ENCODE results near the gene CBLC.
A peak's percentile ranks its signal among the peaks of the same experiment; 100 is the strongest.

The CBLC gene

DNA sequence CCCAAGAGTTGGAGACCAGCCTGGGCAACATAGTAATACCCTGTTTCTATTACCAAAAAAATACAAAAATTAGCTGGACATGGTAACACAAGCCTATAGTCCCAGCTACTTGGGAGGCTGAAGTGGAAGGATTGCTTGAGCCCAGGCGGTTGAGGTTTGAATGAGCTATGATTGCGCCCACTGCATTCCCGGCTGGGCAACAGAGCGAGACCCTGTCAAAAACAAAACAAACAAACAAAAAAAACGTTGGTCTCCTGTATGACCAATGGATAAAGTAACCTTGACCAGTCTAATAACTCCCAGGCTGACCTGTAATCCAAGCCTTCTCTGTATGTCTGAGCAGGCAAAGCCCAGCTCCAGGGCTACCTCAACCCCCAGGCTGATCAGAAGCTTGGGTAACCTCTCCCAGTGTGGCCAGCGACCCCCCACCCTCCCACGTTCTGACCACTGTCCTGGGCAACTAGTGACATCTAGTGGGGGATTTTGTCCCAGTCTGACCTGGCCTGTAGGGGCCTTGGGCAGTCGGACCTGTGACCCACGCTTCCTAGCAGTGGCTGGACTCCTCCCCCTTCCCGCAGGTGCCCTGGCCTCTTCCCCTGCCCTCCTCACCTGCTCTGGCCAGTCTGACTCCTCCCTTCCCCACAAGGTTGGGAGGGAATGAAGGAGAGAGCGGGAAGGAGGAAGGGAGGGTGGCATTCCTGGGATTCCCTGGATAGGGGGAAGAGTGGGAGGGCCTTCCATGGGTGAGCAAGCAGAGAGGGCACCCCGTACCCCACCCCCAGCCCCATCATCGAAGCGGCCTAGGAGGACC lies 30.2 kb downstream of the CBLC start:
- DNase-seq (ENCODE audit: low spot score), result peak; percentile 83
- TF ChIP-seq, protein P1, sequence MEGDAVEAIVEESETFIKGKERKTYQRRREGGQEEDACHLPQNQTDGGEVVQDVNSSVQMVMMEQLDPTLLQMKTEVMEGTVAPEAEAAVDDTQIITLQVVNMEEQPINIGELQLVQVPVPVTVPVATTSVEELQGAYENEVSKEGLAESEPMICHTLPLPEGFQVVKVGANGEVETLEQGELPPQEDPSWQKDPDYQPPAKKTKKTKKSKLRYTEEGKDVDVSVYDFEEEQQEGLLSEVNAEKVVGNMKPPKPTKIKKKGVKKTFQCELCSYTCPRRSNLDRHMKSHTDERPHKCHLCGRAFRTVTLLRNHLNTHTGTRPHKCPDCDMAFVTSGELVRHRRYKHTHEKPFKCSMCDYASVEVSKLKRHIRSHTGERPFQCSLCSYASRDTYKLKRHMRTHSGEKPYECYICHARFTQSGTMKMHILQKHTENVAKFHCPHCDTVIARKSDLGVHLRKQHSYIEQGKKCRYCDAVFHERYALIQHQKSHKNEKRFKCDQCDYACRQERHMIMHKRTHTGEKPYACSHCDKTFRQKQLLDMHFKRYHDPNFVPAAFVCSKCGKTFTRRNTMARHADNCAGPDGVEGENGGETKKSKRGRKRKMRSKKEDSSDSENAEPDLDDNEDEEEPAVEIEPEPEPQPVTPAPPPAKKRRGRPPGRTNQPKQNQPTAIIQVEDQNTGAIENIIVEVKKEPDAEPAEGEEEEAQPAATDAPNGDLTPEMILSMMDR (conservative IDR thresholded peaks at IDR 0.05; ENCODE audit: low read depth), result peak; percentile 51
- POLR2A ChIA-PET (ENCODE audit: low non-redundant PET), result no interaction called here

DNA sequence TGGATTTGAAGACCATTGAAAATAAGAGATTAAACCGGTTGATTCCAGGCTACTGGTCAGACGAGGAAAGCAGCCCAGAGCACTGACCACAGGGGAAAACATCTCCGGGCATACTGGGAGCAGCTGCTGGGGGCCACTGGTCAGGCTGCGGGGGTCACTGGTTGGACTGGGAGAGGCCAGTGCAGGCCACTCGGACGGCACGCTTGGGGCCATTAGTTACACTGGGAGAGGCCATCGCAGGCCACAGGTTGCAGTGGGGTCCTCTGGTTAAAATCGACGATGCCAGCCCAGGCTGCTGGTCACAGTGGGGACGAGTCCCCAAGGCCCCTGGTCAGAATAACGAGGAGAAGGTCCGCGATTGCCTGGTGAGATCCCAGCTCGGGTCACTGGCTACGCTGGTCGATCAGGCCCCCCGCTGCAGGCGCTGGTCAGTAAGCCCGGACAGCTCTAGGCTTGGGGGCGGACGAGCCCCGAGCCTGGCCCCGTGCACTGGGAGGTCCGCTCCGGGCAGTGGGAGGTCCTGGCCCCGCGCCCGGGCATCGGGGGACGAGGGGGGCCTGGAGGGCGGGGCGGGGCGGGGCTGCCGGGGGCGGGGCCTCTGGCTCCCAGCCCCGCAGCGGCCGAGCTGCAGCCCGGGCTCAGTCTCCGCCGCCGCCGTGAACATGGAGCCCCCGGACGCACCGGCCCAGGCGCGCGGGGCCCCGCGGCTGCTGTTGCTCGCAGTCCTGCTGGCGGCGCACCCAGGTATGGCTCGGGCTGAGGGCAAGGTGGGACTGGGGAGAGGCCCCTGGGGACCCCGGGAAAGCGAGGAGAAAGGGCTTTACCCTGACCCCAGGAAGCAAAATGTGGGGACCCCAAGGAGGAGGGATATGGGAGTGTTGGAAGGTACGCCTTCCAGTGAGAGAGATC lies 31.0 kb downstream of the CBLC start, which contains the start of gene BCAM:
Gene BCAM, plus strand, starts transcription at position 641 of the 909 bp plus-strand sequence. Its CDS starts 22 bp downstream, at position 663.
- TF ChIP-seq, protein P1 (conservative IDR thresholded peaks at IDR 0.05; ENCODE audit: low read depth), result no peak
- DNase-seq (ENCODE audit: low spot score), result peak; percentile 79
- POLR2A ChIA-PET (ENCODE audit: low non-redundant PET), result interaction anchor here (0.7 kb wide), 1 partner anchor 37 kb away, joined by 3 read pairs; the partner anchor contains the start of gene NECTIN2
- H3K27ac ChIP-seq, result peak within 1 kb of the TSS; percentile 95
- CTCF ChIA-PET, result interaction anchor here (1.0 to 2.3 kb wide), 2 partner anchors 12 to 36 kb away, joined by 4 to 7 read pairs; no protein-coding TSS in a partner anchor

More for the DNA sequence above, 30.2 kb downstream of the CBLC start:
- CTCF ChIA-PET, result interaction anchor here (0.6 to 2.3 kb wide), 4 partner anchors 30 to 274 kb away, joined by 3 to 7 read pairs (median 4); partner anchors contain the start of gene CBLC
- peak overlapping the region; percentile 95 for H3K27ac ChIP-seq

DNA sequence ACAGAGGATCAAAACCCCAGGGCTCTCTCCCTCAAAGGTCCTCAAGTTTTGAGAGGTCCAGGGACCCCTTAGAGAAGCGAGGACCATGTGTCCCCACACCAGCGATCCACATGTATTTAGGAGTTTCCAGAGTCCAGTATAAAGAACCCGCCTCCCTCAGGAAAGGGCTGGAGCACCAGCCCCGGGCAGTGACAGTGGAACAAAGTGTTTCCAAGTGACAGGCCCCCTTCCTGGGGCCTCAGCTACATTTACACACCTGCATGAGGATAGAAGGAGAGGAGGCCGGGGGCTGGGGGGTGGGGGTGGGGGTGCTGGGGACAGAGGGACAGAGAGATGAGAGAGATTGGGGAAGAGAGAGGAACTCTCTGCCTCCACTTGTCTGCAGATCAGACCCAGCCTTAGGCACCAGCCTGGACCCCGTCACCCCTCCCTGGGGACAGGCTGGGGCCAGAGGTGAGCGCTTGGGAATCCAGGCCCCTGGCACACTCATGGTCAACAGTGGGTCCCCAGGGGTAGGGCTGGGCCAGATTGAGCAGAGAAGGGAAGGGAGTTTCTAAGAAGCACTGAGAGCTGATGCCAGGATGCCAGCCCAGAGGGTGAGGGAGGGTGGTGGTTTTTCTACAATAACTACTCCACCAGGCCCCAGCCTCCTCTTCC lies 32.0 kb downstream of the CBLC start:
- ChIA-PET POLR2A (ENCODE audit: low non-redundant PET) (interaction anchor here (0.7 kb wide), 1 partner anchor 36 kb away, joined by 3 read pairs; the partner anchor contains the start of gene NECTIN2), CTCF (interaction anchor here (0.7 to 2.3 kb wide), 4 partner anchors 11 to 35 kb away, joined by 3 to 7 read pairs (median 4); no protein-coding TSS in a partner anchor)
- H3K27ac ChIP-seq, result peak overlapping the region; percentile 95
- TF ChIP-seq, protein P1 (conservative IDR thresholded peaks at IDR 0.05; ENCODE audit: low read depth), result no peak
- DNase-seq (ENCODE audit: low spot score), result no peak

DNA sequence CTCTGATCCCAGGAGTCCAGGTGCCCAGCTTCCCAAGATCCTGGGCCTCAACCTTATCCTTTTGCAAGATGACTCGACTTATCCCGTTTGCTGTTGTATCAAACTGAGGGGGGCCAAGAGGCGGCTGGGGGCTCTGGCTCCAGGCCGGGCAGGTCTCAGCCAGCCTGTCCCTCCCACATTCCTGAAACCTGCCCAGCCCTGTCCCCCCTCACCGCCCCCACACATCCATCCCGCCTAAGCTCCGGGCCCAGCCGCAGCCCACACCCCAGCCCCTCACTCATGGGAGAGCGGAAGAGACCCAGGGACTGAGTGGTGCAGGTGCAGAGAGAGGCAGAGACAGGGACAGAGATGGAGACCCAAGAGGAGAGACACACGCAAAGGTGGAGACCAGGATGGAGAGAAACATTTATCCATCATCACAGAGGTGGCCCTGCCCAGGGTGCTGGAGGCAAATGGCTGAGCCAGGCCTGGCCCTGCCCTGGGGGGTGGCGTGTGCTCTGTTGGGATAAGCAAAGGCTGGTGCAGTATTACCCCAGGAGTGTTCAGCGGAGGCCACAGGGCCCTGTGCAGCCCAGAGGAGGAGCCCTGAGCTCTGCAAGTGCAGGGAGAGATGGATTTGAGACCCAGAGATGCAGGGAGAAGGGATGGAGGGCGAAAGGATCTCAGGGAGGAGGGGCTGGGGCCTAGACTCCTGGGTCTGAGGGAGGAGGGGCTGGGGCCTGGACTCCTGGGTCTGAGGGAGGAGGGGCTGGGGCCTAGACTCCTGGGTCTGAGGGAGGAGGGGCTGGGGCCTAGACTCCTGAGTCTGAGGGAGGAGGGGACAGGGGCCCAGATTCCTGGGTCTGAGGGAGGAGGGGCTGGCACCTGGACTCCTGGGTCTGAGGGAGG lies 32.8 kb downstream of the CBLC start:
- DNase-seq (ENCODE audit: low spot score), result peak; percentile 45
- TF ChIP-seq, protein P1 (conservative IDR thresholded peaks at IDR 0.05; ENCODE audit: low read depth), result no peak
- ChIA-PET POLR2A (ENCODE audit: low non-redundant PET) (interaction anchor here (0.5 kb wide), 1 partner anchor 30 kb away, joined by 4 read pairs; no protein-coding TSS in a partner anchor), CTCF (interaction anchor here (0.7 to 1.2 kb wide), 3 partner anchors 10 to 34 kb away, joined by 3 to 4 read pairs (median 4); no protein-coding TSS in a partner anchor)
- peak overlapping the region; percentile 95 for H3K27ac ChIP-seq

DNA sequence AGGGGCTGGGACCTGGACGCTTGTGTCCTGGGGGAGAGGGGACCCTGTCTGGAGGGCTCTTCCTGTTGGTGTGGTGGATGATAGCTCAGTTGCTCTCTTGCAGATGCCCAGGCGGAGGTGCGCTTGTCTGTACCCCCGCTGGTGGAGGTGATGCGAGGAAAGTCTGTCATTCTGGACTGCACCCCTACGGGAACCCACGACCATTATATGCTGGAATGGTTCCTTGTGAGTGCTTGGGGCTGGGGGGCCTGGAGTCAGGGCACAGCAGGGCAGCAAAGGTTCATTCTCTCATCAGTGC lies 33.4 kb downstream of the CBLC start:
- CTCF ChIA-PET, result interaction anchor here (1.2 kb wide), 1 partner anchor 33 kb away, joined by 4 read pairs; no protein-coding TSS in a partner anchor
- peak overlapping the region; percentile 95 for H3K27ac ChIP-seq
- DNase-seq (ENCODE audit: low spot score), result no peak
- POLR2A ChIA-PET (ENCODE audit: low non-redundant PET), result no interaction called here
- TF ChIP-seq, protein P1 (conservative IDR thresholded peaks at IDR 0.05; ENCODE audit: low read depth), result no peak
